Panc1 (cell line): ENCODE measurements around the gene DDAH1. TPM values are rescaled to one million over a fixed set of nuclear protein-coding genes. Genes with fewer than 3 reads are reported as not detected.

ENCODE experiments used
- ATAC-seq: fragments of 200-7000 bp; cut with Tn5 transposase; 2 replicates; pipeline ENCODE4 v1.9.1; 2020; ENCODE audit warnings: mild to moderate bottlenecking, moderate library complexity
- BruUV-seq: library from RNA; stranded (reverse); fragments of 400-500 nt; replicated peaks from 2 replicates; lab custom pipeline; 2021; lab: Mats Ljungman, UMichigan
- CTCF ChIA-PET: fragments of 300-600 bp; sonication (Branson Sonifier 250); formaldehyde crosslinking; loops from one replicate; lab custom pipeline; 2022; ENCODE audit warnings: antibody characterized with exemption; lab: Charles Lee
- POLR2A ChIA-PET: fragments of 300-600 bp; sonication (Branson Sonifier 250); formaldehyde crosslinking; loops from one replicate; lab custom pipeline; 2022; ENCODE audit warnings: antibody characterized with exemption; lab: Charles Lee
- DNase-seq: peaks from one replicate; pipeline ENCODE4 v3.0.0-alpha.2; 2010; ENCODE audit warnings: low read depth, low spot score
- H3K27ac ChIP-seq: 2 replicates; pipeline ENCODE4 v1.5.1; 2011; ENCODE audit warnings: mild to moderate bottlenecking, low read length, inconsistent platforms
- H3K27me3 ChIP-seq: fragments of 200-500 bp; sonication (Bioruptor generic); 2 replicates; pipeline ENCODE4 v1.6.0; 2014; ENCODE audit warnings: low read length, inconsistent platforms; ENCODE audit not compliant: control insufficient read depth, insufficient read depth
- H3K36me3 ChIP-seq: fragments of 200-500 bp; sonication (Bioruptor generic); 2 replicates; pipeline ENCODE4 v1.5.1; 2014; ENCODE audit warnings: inconsistent platforms, mild to moderate bottlenecking, low read length, moderate library complexity; ENCODE audit not compliant: control insufficient read depth, insufficient read depth
- H3K4me1 ChIP-seq: 2 replicates; pipeline ENCODE4 v1.5.1; 2011; ENCODE audit warnings: inconsistent platforms, mild to moderate bottlenecking, low read length, moderate library complexity; ENCODE audit not compliant: control insufficient read depth, insufficient read depth
- H3K4me3 ChIP-seq, 2 experiments: 2 replicates each; pipeline ENCODE4 v1.5.1; 2011 to 2012; ENCODE audit warnings: low read depth in 2 of 2, low read length in 2 of 2, mild to moderate bottlenecking in 2 of 2, inconsistent platforms in 1 of 2, moderate library complexity in 1 of 2
- H3K9me3 ChIP-seq: fragments of 200-500 bp; sonication (Bioruptor generic); 2 replicates; pipeline ENCODE4 v1.5.1; 2014; ENCODE audit warnings: low read depth, mild to moderate bottlenecking, inconsistent platforms, low read length, moderate library complexity; ENCODE audit not compliant: control insufficient read depth, insufficient read depth
- CTCF ChIP-seq: fragments of 450-650 bp; IDR thresholded peaks from 2 replicates; pipeline ENCODE4 v1.5.1; 2017; ENCODE audit warnings: mild to moderate bottlenecking
- POLR2AphosphoS5 ChIP-seq: IDR thresholded peaks from 2 replicates; pipeline ENCODE4 v1.6.1; 2012; ENCODE audit warnings: mild to moderate bottlenecking, low read depth, low read length, moderate library complexity
- SIN3A ChIP-seq: IDR thresholded peaks from 2 replicates; pipeline ENCODE4 v1.6.1; 2012; ENCODE audit warnings: low read depth, mild to moderate bottlenecking, low read length, moderate library complexity, borderline replicate concordance; ENCODE audit not compliant: insufficient read depth
- TCF7L2 ChIP-seq: IDR thresholded peaks from 2 replicates; pipeline ENCODE4 v1.6.1; 2011; ENCODE audit warnings: mild to moderate bottlenecking, low read depth, low read length, inconsistent platforms
- in situ Hi-C: cut with HindIII; loops from 2 replicates; pipeline ENCODE4 v1.10.0; 2016; ENCODE audit warnings: low sequenced_read_pairs, low pct_unique_long_range_greater_than_20kb
- intact Hi-C: fragments of 100-400 bp; cut with micrococcal nuclease; formaldehyde crosslinking; loops from one replicate; pipeline ENCODE4 v1.10.0; 2022; ENCODE audit not compliant: unreplicated experiment
- total RNA-seq: library from RNA; stranded (reverse); gene quantifications from one replicate; pipeline ENCODE4 v1.2.1, GENCODE V29; 2021; ENCODE audit not compliant: unreplicated experiment
- TF ChIP-seq, protein P1 (sequence below), 2 experiments: IDR thresholded peaks; 2 replicates each; pipeline ENCODE4 v1.6.1; 2011 to 2012; ENCODE audit warnings: low read depth in 2 of 2, control low read depth in 1 of 2, low read length in 1 of 2, mild to moderate bottlenecking in 1 of 2, moderate library complexity in 1 of 2; ENCODE audit not compliant: insufficient read depth in 1 of 2

Gene DDAH1
- total RNA-seq, 1 experiment from 2014 or later, result 85.4 TPM

DNA sequence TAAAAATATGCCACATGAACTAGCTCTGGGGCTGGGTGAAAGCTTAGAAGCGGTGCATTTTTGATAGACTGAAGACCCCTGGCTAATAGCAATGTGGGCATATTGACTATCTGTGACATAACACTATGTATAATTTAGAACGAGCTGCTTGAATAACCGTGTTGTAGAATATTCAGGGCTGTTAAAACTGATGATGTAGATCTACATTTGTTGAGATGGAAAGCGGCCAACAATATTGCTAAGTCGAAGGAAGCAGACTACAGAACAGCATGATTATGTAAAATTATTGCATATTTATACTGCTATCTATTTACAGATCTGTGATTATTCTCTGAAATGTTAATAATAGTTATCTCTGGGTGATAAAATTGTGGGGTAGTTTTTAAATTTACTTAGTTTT, 147.4 kb downstream of the DDAH1 start:
- in situ Hi-C loops, result loop anchor here (25.0 kb wide), 1 partner anchor 370 kb away; no protein-coding TSS in a partner anchor
- intact Hi-C loops, result no loop called here
- peaks cover 6% of the 10 kb centered on the region for H3K36me3 ChIP-seq
- peaks cover 47% of the 10 kb centered on the region for H3K4me1 ChIP-seq
- peaks cover 4% of the 10 kb centered on the region; the same call in 1 of the 2 replicates for H3K9me3 ChIP-seq
- BruUV-seq, result no TSS peak
- DNase-seq (no peak), ATAC-seq (no peak)
- H3K27me3 ChIP-seq, result no peaks in the 10 kb centered on the region
- TF ChIP-seq, protein P1, sequence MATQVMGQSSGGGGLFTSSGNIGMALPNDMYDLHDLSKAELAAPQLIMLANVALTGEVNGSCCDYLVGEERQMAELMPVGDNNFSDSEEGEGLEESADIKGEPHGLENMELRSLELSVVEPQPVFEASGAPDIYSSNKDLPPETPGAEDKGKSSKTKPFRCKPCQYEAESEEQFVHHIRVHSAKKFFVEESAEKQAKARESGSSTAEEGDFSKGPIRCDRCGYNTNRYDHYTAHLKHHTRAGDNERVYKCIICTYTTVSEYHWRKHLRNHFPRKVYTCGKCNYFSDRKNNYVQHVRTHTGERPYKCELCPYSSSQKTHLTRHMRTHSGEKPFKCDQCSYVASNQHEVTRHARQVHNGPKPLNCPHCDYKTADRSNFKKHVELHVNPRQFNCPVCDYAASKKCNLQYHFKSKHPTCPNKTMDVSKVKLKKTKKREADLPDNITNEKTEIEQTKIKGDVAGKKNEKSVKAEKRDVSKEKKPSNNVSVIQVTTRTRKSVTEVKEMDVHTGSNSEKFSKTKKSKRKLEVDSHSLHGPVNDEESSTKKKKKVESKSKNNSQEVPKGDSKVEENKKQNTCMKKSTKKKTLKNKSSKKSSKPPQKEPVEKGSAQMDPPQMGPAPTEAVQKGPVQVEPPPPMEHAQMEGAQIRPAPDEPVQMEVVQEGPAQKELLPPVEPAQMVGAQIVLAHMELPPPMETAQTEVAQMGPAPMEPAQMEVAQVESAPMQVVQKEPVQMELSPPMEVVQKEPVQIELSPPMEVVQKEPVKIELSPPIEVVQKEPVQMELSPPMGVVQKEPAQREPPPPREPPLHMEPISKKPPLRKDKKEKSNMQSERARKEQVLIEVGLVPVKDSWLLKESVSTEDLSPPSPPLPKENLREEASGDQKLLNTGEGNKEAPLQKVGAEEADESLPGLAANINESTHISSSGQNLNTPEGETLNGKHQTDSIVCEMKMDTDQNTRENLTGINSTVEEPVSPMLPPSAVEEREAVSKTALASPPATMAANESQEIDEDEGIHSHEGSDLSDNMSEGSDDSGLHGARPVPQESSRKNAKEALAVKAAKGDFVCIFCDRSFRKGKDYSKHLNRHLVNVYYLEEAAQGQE (IDR thresholded peaks at IDR 0.05; ENCODE audit: insufficient read depth in 1 of 2, low read depth in 2 of 2, low read length in 1 of 2), result no peak
- TF ChIP-seq CTCF (no peak), SIN3A (no peak), TCF7L2 (no peak), POLR2AphosphoS5 (no peak)
- H3K4me3 ChIP-seq, result no peak overlapping the region
- peak overlapping the region; percentile 85 for H3K27ac ChIP-seq
- ChIA-PET POLR2A (no interaction called here), CTCF (no interaction called here)

GRCh38 chr1:85316321-85316720, 148.6 kb downstream of the DDAH1 start:
- POLR2A ChIA-PET, result interaction anchor here (0.6 to 1.3 kb wide), 2 partner anchors 40 to 377 kb away, joined by 3 read pairs; partner anchors contain the start of gene BCL10
- Histone ChIP-seq H3K36me3 (peaks cover 6% of the 10 kb centered on the region), H3K9me3 (peaks cover 4% of the 10 kb centered on the region; the same call in 1 of the 2 replicates), H3K4me1 (peaks cover 45% of the 10 kb centered on the region), H3K27me3 (no peaks in the 10 kb centered on the region), H3K27ac (peak overlapping the region; percentile 85), H3K4me3 (no peak overlapping the region)
- CTCF ChIA-PET, result no interaction called here
- DNase-seq (no peak), ATAC-seq (no peak)
- intact Hi-C loops (no loop called here), in situ Hi-C loops (loop anchor here (25.0 kb wide), 1 partner anchor 371 kb away; no protein-coding TSS in a partner anchor)
- BruUV-seq, result no TSS peak
- TF ChIP-seq CTCF, result no peak
- TF ChIP-seq SIN3A, result no peak
- TF ChIP-seq, protein P1 (IDR thresholded peaks at IDR 0.05; ENCODE audit: insufficient read depth in 1 of 2, low read depth in 2 of 2, low read length in 1 of 2), result no peak
- no peak for TF ChIP-seq TCF7L2
- no peak for TF ChIP-seq POLR2AphosphoS5
